Tibial nerve (tissue), 4 donors: ENCODE data around the gene TGIF1. TPM values are rescaled to one million over a fixed set of nuclear protein-coding genes. Genes with fewer than 3 reads are reported as not detected.

Source experiments
- DNase-seq, 2 donors: peaks; one replicate each; pipeline ENCODE4 v3.0.0-alpha.2; 2019; ENCODE audit warnings: low spot score in 2 of 2
- H3K27ac ChIP-seq, 4 donors: fragments of 200-600 bp; sonication (generic) in 3 of 4; one replicate each; pipeline ENCODE4 v1.5.1; 2017 to 2019; ENCODE audit warnings: mild to moderate bottlenecking in 1 of 4
- H3K27me3 ChIP-seq, 2 donors: fragments of 200-600 bp; sonication (generic) in 1 of 2; one replicate each; pipeline versions ENCODE4 v1.5.1 to v1.6.0; 2017 to 2019
- H3K36me3 ChIP-seq, 3 donors: fragments of 200-600 bp; sonication (generic); one replicate each; pipeline ENCODE4 v1.5.1; 2018 to 2019
- H3K4me1 ChIP-seq, 4 donors: fragments of 200-600 bp; sonication (generic) in 3 of 4; one replicate each; pipeline ENCODE4 v1.5.1; 2017 to 2019
- H3K4me3 ChIP-seq, 4 donors: fragments of 200-600 bp; sonication (generic) in 3 of 4; one replicate each; pipeline ENCODE4 v1.5.1; 2017 to 2019; ENCODE audit warnings: mild to moderate bottlenecking in 1 of 4, moderate library complexity in 1 of 4
- H3K9me3 ChIP-seq, 4 donors: fragments of 200-600 bp; sonication (generic) in 3 of 4; one replicate each; pipeline ENCODE4 v1.5.1; 2017 to 2019
- CTCF ChIP-seq, 5 experiments: fragments of 200-600 bp in 3 of 5; fragments of 450-650 bp in 2 of 5; sonication (generic) in 3 of 5; IDR thresholded peaks; one replicate each; pipeline ENCODE4 v1.5.1; 2016 to 2019; ENCODE audit warnings: antibody characterized with exemption in 5 of 5, mild to moderate bottlenecking in 3 of 5, moderate library complexity in 2 of 5
- EP300 ChIP-seq, 2 donors: sonication (generic); formaldehyde crosslinking; IDR thresholded peaks; one replicate each; pipeline ENCODE4 v1.6.1; 2017; ENCODE audit warnings: antibody characterized with exemption in 2 of 2, mild to moderate bottlenecking in 1 of 2
- POLR2A ChIP-seq, 2 donors: fragments of 450-650 bp; IDR thresholded peaks; one replicate each; pipeline ENCODE4 v1.6.1; 2017; ENCODE audit warnings: antibody characterized with exemption in 2 of 2, mild to moderate bottlenecking in 2 of 2, moderate library complexity in 2 of 2
- WGBS, 2 donors: methylation state at CpG; one replicate each; pipeline ENCODE4 v1.1.5; 2018; 5-methylcytosine and 5-hydroxymethylcytosine counted together
- total RNA-seq, 4 donors: library from RNA; depleted of rRNA; stranded (reverse); fragments of >200 nt; gene quantifications; one replicate each; pipeline ENCODE4 v1.1.0, GENCODE V29; 2016

The TGIF1 gene
- total RNA-seq = 10 to 100 TPM; 59.2 to 86.1 (median 70.1) TPM

- WGBS, 2 donors = 0 to 1% methylated on average over 50 to 55 of the region's 71 CpGs
These were observed at the start of gene TGIF1 for GRCh38 chr18:3450012-3450798. Gene TGIF1, plus strand, starts transcription at chr18:3450172. Its CDS starts 318 bp downstream, at chr18:3450490.

DNA sequence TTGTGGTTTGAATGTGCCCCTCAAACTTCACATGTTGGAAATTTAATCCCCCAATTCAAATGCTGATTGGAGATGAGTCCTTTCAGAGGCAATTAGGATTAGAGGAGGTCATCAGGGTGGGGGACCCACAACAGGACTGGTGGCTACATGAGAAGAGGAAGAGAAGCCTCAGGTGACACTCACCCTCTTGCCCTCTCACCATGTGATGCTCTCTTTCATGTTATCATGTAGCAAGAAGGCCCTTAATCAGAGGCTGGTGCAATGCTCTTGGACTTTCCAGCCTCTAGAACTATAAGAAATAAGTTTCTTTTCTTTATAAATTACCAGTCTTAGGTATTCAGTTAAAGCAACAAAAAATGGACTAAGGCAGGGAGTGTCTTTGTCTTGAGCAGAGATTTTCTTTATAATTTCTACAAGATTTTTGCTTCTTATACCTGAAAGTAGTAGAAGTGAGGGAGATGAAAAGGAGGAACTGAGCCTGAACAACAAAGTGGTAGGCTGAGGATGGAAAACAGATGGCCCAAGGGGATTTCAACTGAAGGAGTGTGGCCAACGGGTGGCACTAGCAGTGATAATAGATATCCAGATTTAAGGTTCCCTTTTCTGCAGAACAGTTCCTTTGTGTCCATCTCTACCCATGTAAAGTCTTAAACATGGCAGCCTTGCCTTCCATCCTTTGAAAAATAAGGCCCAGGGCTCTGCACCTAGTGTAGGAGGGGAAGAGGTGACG is 49.2 kb upstream of the TGIF1 start:
- TF ChIP-seq POLR2A (IDR thresholded peaks at IDR 0.05) (no peak), CTCF (IDR thresholded peaks at IDR 0.05) (no peak), EP300 (IDR thresholded peaks at IDR 0.05) (no peak)
- Histone ChIP-seq H3K27me3 (no peaks in the 10 kb centered on the region), H3K27ac (no peak overlapping the region), H3K4me1 (no peaks in the 10 kb centered on the region), H3K4me3 (no peak overlapping the region), H3K9me3 (peaks cover 0 to 11% (median 0%) of the 10 kb centered on the region in 4 donors), H3K36me3 (no peaks in the 10 kb centered on the region)
- WGBS, 2 donors = 71 to 79% methylated on average over 2 of the region's 2 CpGs
- DNase-seq = no peak

More at GRCh38 chr18:3450012-3450798, at the start of gene TGIF1:
- Histone ChIP-seq H3K27me3 (no peaks in the 10 kb centered on the region), H3K4me3 (peak within 1 kb of the TSS; percentile 64 to 92 (median 80)), H3K36me3 (no peaks in the 10 kb centered on the region), H3K9me3 (no peaks in the 10 kb centered on the region), H3K27ac (peak within 1 kb of the TSS; percentile 97 to 99 (median 98)), H3K4me1 (peaks cover 0 to 27% (median 15%) of the 10 kb centered on the region in 4 donors)
- TF ChIP-seq POLR2A (IDR thresholded peaks at IDR 0.05) (peak; percentile 64 to 70), EP300 (IDR thresholded peaks at IDR 0.05) (peak; percentile 10 to 82), CTCF (IDR thresholded peaks at IDR 0.05) (peak in 1 of 5 experiments; percentile 22)
- peak; percentile 66 to 82 for DNase-seq

DNA sequence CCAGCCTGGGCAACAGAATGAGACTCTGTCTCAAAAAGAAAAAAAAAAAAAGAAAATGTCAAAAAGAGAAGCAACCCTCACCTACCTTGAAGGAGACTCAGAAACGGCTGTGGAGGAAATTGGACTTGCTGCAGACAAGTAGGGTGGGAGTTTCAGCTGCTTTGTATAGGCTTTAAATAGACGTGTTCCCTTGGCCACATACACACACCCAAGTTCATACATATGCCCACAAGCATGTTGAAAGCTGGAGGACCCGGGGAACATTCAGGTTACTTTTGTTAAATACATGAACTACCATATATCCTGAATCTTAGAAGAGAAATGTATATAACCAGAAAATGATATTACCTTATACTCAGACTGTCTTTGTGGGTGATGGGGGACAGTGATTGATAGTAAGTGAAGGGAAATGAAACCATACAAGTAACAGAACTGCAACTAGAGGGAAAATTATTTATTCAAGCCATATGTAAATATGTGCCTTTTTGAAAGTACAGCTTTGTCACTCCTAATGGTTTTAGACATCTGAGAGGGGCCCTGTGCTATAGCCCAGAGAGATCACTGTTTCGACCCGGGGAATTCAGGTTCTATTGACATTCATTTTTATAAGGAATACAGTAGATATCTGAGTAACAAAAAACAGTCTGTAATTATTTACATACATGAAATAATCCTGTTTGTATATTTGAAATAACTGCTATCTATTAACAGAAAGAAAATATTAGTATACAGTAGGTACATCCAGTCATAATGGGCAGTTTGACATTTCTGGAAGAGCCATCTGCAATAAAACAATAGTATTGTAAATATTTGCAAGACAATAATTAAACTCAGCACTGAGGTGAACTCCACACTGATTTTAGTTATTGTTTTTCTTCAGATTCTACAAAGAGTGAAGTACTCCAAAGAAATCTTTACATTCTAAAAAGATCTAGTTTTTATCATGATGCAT is 48.0 kb upstream of the TGIF1 start:
- Histone ChIP-seq H3K27me3 (no peaks in the 10 kb centered on the region), H3K9me3 (peaks cover 0 to 11% (median 0%) of the 10 kb centered on the region in 4 donors), H3K4me1 (no peaks in the 10 kb centered on the region), H3K27ac (no peak overlapping the region), H3K4me3 (no peak overlapping the region), H3K36me3 (no peaks in the 10 kb centered on the region)
- DNase-seq = no peak
- TF ChIP-seq EP300 (IDR thresholded peaks at IDR 0.05) (no peak), POLR2A (IDR thresholded peaks at IDR 0.05) (no peak), CTCF (IDR thresholded peaks at IDR 0.05) (no peak)
- 72 to 79% methylated on average over 5 of the region's 5 CpGs for whole genome bisulfite sequencing, 2 donors

- no peaks in the 10 kb centered on the region for H3K36me3 ChIP-seq
- H3K4me1 ChIP-seq = no peaks in the 10 kb centered on the region
- TF ChIP-seq POLR2A (IDR thresholded peaks at IDR 0.05) (no peak), EP300 (IDR thresholded peaks at IDR 0.05) (no peak), CTCF (IDR thresholded peaks at IDR 0.05) (no peak)
- no peak overlapping the region for H3K27ac ChIP-seq
- no peak overlapping the region for H3K4me3 ChIP-seq
- no peaks in the 10 kb centered on the region for H3K27me3 ChIP-seq
- peaks cover 0 to 11% (median 0%) of the 10 kb centered on the region in 4 donors for H3K9me3 ChIP-seq
- no peak for DNase-seq
- WGBS, 2 donors = 70 to 100% methylated on average over 1 of the region's 1 CpG
These were observed 47.0 kb upstream of the TGIF1 start for GRCh38 chr18:3402982-3403451.
